Loucy (cell line): ENCODE measurements around the gene LAPTM4A.

Experiments
- H2AFZ ChIP-seq: fragments of 200-600 bp; sonication (generic); 2 replicates; pipeline ENCODE4 v1.6.0; 2016; ENCODE audit warnings: antibody characterized with exemption, mild to moderate bottlenecking, low read length, moderate library complexity
- H3F3A ChIP-seq: fragments of 200-600 bp; 2 replicates; pipeline ENCODE4 v1.6.0; 2016; ENCODE audit warnings: antibody characterized with exemption, low read depth, mild to moderate bottlenecking
- H3K27me3 ChIP-seq: fragments of 200-600 bp; sonication (generic); 2 replicates; pipeline ENCODE4 v1.6.1; 2014; ENCODE audit warnings: low read length, mild to moderate bottlenecking; ENCODE audit not compliant: insufficient read depth, poor library complexity, severe bottlenecking
- H3K36me3 ChIP-seq: fragments of 200-600 bp; sonication (generic); 2 replicates; pipeline ENCODE4 v1.6.1; 2016; ENCODE audit warnings: low read length; ENCODE audit not compliant: insufficient read depth
- H3K4me1 ChIP-seq: fragments of 200-600 bp; sonication (generic); 2 replicates; pipeline ENCODE4 v1.5.1; 2014; ENCODE audit warnings: low read length, mild to moderate bottlenecking; ENCODE audit not compliant: insufficient read depth, poor library complexity, severe bottlenecking
- H3K4me2 ChIP-seq: fragments of 200-600 bp; sonication (generic); 2 replicates; pipeline ENCODE4 v1.6.0; 2014; ENCODE audit warnings: antibody characterized with exemption, low read length, low read depth, mild to moderate bottlenecking; ENCODE audit not compliant: poor library complexity, severe bottlenecking
- H3K4me3 ChIP-seq: fragments of 200-600 bp; sonication (generic); 2 replicates; pipeline ENCODE4 v1.5.1; 2014; ENCODE audit warnings: low read length, mild to moderate bottlenecking, mixed read lengths; ENCODE audit not compliant: poor library complexity, severe bottlenecking
- H3K79me2 ChIP-seq: fragments of 200-600 bp; sonication (generic); 2 replicates; pipeline ENCODE4 v1.6.1; 2014; ENCODE audit warnings: low read length; ENCODE audit not compliant: insufficient read depth
- H3K9ac ChIP-seq: fragments of 200-600 bp; sonication (generic); 2 replicates; pipeline ENCODE4 v1.6.0; 2014; ENCODE audit warnings: mild to moderate bottlenecking, low read depth, low read length, moderate library complexity; ENCODE audit not compliant: poor library complexity, severe bottlenecking
- H3K9me2 ChIP-seq: fragments of 200-600 bp; sonication (generic); replicated peaks from 2 replicates; pipeline ENCODE4 v1.6.1; 2016; ENCODE audit warnings: low read depth, low read length, mixed read lengths
- H3K9me3 ChIP-seq: fragments of 200-600 bp; sonication (generic); 2 replicates; pipeline ENCODE4 v1.6.1; 2014; ENCODE audit warnings: mild to moderate bottlenecking, antibody characterized with exemption, low read length, low read depth; ENCODE audit not compliant: insufficient read depth
- H4K20me1 ChIP-seq: fragments of 200-600 bp; sonication (generic); 2 replicates; pipeline ENCODE4 v1.6.0; 2014; ENCODE audit warnings: antibody characterized with exemption, low read length, mild to moderate bottlenecking; ENCODE audit not compliant: insufficient read depth, poor library complexity, severe bottlenecking
- CTCF ChIP-seq: fragments of 200-600 bp; sonication (generic); conservative IDR thresholded peaks from 2 replicates; pipeline ENCODE4 v1.5.1; 2014; ENCODE audit warnings: mild to moderate bottlenecking, antibody characterized with exemption, low read length
- EZH2phosphoT487 ChIP-seq: fragments of 200-600 bp; IDR thresholded peaks from 2 replicates; pipeline ENCODE4 v1.6.1; 2018; ENCODE audit warnings: antibody characterized with exemption, mild to moderate bottlenecking, moderate library complexity, borderline replicate concordance

LAPTM4A gene

GRCh38 chr2:20065885-20066602 is 14.6 kb upstream of the LAPTM4A start:
- no peaks in the 10 kb centered on the region for H3K4me1 ChIP-seq
- H3K9ac ChIP-seq, result no peak overlapping the region
- no peak overlapping the region for H2AFZ ChIP-seq
- H4K20me1 ChIP-seq, result no peaks in the 10 kb centered on the region
- no peaks in the 10 kb centered on the region for H3K9me2 ChIP-seq
- no peak overlapping the region for H3K4me2 ChIP-seq
- H3K79me2 ChIP-seq, result no peaks in the 10 kb centered on the region
- H3K9me3 ChIP-seq, result no peaks in the 10 kb centered on the region
- TF ChIP-seq EZH2phosphoT487, result no peak
- TF ChIP-seq CTCF, result no peak
- H3K36me3 ChIP-seq, result no peaks in the 10 kb centered on the region
- no peaks in the 10 kb centered on the region for H3K27me3 ChIP-seq
- no peak overlapping the region for H3K4me3 ChIP-seq
- H3F3A ChIP-seq, result no peaks in the 10 kb centered on the region

- Histone ChIP-seq H3K36me3 (no peaks in the 10 kb centered on the region), H3F3A (no peaks in the 10 kb centered on the region), H2AFZ (no peak overlapping the region), H3K9ac (no peak overlapping the region), H3K4me1 (no peaks in the 10 kb centered on the region), H3K4me3 (no peak overlapping the region), H3K4me2 (no peak overlapping the region), H3K79me2 (no peaks in the 10 kb centered on the region), H3K9me3 (no peaks in the 10 kb centered on the region), H4K20me1 (no peaks in the 10 kb centered on the region), H3K27me3 (no peaks in the 10 kb centered on the region), H3K9me2 (no peaks in the 10 kb centered on the region)
- no peak for TF ChIP-seq CTCF
- no peak for TF ChIP-seq EZH2phosphoT487
Observed at GRCh38 chr2:20064841-20065240, 13.4 kb upstream of the LAPTM4A start.

GRCh38 chr2:20064421-20064820 is 13.0 kb upstream of the LAPTM4A start:
- Histone ChIP-seq H3K27me3 (no peaks in the 10 kb centered on the region), H3K36me3 (no peaks in the 10 kb centered on the region), H3F3A (no peaks in the 10 kb centered on the region), H3K4me2 (no peak overlapping the region), H2AFZ (no peak overlapping the region), H3K79me2 (no peaks in the 10 kb centered on the region), H3K4me1 (no peaks in the 10 kb centered on the region), H3K9ac (no peak overlapping the region), H4K20me1 (no peaks in the 10 kb centered on the region), H3K4me3 (no peak overlapping the region), H3K9me3 (no peaks in the 10 kb centered on the region), H3K9me2 (no peaks in the 10 kb centered on the region)
- TF ChIP-seq EZH2phosphoT487, result no peak
- TF ChIP-seq CTCF, result no peak
